ENCODE data around the gene PHF20.
"Not testable (repeated sequence)": the region's sequence is repeated elsewhere in the genome, so short reads cannot be mapped to it uniquely, and the experiment has no call there.

The PHF20 gene

GRCh38 chr20:35975576-35976373 lies 204.0 kb downstream of the PHF20 start:
- no peak for DNase-seq (ENCODE audit: low read depth)

DNA sequence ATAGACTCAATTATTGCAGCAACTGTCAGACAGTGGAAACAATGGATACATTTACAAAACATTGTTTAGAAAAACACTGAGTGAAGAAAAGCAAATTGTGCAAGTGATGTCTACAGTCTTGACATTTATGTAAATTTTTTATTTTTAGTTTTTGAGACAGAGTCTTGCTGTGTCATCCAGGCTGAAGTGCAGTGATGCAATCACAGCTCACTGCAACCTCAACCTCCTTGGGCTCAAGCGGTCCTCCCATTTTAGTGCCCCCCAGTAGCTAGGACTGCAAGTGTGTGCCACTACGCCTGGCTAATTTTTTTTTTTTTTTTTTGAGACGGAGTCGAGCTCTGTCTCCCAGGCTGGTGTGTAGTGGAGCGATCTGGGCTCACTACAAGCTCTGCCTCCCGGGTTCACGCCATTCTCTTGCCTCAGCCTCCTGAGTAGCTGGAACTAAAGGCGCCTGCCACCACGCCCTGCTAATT lies 206.3 kb downstream of the PHF20 start:
- no peak for DNase-seq (ENCODE audit: low read depth)

DNA sequence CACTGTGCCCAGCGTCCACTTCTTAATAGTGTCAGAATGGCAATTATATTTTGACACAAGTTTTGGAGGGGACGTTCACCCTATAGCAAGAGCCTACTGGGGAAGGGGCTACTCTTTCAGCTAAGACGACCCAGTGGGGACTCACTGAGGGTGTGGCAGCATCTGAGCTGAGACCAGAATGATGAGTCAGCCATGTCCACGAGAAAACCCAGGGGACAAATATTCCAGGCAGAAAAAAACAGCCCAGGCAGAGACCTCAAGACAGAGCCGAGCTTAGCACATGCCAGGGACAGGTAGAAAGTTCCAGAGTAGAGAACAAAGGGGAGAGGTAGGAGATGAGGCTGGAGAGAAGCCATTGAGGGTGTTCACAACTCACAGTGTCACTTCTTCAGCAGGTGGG lies 207.7 kb downstream of the PHF20 start:
- DNase-seq (ENCODE audit: low read depth) = no peak

DNA sequence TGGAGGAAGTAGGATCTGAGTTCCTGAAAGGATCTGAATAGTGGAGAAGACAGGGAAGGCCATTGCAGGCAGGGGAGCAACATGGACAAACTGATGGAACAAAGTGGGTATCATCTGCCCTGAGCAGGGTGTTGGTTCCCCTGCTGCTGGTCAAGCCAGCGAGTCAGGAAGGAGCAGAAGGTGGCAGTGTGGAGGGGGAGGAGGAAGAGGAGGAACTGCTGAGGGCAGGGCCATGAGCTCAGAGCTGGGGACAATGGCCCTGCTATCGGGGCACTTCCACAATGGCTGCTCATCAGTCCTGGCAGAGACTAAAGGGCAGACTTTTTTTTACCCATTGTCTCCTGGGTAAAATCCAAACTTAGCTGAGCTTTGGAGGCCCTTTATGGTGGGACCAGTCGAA lies 210.2 kb downstream of the PHF20 start:
- DNase-seq (ENCODE audit: low read depth) = no peak

GRCh38 chr20:35984382-35984781 lies 212.6 kb downstream of the PHF20 start:
- no peak for DNase-seq (ENCODE audit: low read depth)

DNA sequence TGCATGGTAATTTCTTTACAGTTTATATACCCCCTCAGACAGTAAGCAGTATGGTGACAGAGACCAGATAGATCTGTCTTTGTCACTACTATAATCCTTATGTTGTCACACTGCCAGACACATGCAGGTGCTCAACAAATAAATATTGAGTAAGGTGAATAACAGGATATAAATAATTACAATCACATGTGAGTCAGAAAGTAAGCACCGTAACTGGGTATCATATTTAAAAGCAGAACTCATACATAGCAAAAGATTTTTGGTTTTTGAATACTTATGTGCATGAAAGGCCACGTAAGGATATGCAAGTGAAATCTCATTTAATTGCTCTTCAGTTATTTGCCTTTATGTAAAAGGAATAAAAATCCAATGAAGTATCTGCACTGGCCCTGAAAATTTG lies 214.0 kb downstream of the PHF20 start:
- no peak for DNase-seq (ENCODE audit: low read depth)

GRCh38 chr20:35988910-35989463 lies 217.2 kb downstream of the PHF20 start:
- DNase-seq (ENCODE audit: low read depth) = no peak

DNA sequence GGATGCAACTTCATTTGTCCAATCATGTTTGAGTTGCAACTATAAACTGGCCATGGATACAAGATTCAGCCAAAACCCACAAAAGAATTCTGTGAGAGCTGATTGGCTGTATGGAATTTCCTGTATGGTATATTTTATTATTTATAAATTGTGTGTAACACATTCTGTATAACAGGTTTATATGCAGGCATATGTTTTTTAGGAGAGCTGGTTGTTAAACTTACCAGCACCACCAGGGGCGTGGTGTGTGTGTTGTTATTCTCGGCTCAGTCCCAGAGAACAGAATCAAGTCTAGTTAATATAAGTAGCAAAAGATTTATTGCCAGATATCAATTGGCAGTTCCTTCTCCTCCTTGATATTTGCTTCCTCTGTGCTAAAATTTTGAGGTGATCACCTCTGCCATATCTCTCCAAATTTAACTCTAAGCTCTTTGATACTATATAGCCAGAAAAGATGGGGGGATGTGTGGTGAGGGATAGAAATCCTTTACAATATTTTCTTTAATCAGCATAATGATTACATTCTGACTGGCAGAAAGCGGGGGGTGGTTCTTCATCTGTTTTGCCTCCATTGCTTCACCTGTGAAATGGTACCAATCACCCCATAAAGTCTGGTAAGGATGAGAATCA lies 219.4 kb downstream of the PHF20 start:
- DNase-seq (ENCODE audit: low read depth) = no peak

DNA sequence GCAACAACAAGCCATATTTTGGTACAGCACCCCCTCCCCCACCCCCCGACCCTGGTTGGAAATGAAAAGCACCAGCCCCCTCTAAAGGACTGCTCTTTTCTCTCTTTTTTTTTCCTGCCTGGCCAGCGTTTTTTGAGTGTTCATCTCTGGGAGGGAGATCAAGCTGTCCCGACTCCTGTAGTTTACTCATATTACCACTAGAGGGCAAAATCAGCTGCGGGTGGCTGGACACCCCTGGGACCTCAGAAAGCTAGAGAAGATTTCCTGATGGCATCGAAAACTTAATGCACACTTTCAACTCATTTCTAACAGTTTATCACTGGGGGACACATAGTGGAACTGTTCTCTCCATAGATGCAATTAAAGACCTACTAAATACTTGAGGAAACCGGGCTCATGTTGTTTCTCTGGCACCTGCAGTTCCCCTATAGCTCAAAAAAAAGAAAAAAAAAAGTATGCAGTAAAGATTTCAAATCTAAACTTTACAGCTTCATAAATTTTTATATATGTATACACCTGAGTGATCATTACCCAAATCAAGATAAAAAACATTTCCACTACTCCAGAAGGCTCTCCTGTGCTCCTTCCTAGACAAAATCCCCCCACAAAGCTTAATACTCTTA lies 221.0 kb downstream of the PHF20 start:
- peak; percentile 4 for DNase-seq (ENCODE audit: low read depth)

DNA sequence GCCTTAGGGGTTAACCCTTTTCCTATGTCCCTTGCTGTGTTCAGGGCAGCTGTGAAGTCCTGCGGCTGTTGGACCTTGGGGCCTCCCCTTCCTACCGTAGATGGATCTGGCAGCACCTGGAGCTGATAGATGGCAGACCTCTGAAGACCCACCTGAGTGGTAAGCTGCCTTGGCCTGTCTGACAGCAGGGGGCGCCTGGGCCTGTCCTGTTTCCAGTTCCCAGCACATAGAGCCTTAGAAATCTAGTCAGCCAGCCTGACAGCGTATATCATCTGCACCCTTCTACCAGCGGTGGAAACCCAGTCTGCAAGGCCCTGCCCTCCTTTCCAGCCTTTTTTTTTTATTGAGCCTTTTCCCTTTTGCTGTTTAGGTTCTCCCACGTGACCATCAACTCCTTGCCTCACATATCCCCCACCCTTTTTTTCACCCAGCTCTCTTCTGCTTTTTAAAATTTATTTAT lies 223.2 kb downstream of the PHF20 start:
- DNase-seq (ENCODE audit: low read depth) = peak; percentile 70

DNA sequence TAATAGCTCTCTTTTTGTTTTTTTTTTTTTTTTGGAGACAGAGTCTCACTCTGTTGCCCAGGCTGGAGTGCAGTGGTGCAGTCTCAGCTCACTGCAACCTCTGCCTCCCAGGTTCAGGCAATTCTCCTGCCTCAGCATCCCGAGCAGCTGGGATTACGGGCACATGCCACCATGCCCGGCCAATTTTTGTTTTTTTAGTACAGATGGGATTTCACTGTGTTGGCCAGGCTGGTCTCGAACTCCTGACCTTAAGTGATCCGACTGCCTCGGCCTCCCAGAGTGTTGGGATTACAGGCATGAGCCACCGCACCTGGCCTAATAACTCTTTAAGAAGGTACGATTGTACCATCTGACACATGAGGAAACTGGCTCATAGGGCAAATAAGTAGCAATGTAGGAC lies 224.7 kb downstream of the PHF20 start:
- not testable (repeated sequence) for DNase-seq (ENCODE audit: low read depth)

All from activated T-helper 1 cell treated with Interleukin-2 at 50 U/mL for 16 hours (primary cell).